Activated T-helper 2 cell treated with anti-CD3 and anti-CD28 coated beads, Interferon-gamma antibody, Interleukin-2, Interleukin-4, amounts not matched to agents 10 μg/mL and 5 μg/mL and 100 μg/mL, durations not matched to agents 14 hours and 24 hours and 36 hours (primary cell): ENCODE results near the gene BLOC1S3. TPM values are rescaled to one million over a fixed set of nuclear protein-coding genes. Genes with fewer than 3 reads are reported as not detected.
A peak's percentile ranks its signal among the peaks of the same experiment; 100 is the strongest.

Source experiments
- DNase-seq: peaks from one replicate; pipeline ENCODE4 v3.0.0; 2021; ENCODE audit warnings: low spot score
- H3K27ac Mint-ChIP-seq: one replicate; pipeline ENCODE4 v1.8.0; 2021; ENCODE audit warnings: mixed read lengths
- H3K27me3 Mint-ChIP-seq: one replicate; pipeline ENCODE4 v1.8.0; 2021; ENCODE audit warnings: low read depth, mixed read lengths
- H3K36me3 Mint-ChIP-seq: one replicate; pipeline ENCODE4 v1.8.0; 2021; ENCODE audit warnings: low read depth, mixed read lengths
- H3K4me1 Mint-ChIP-seq: one replicate; pipeline ENCODE4 v1.8.0; 2021; ENCODE audit warnings: low read depth, mixed read lengths
- H3K4me3 Mint-ChIP-seq: one replicate; pipeline ENCODE4 v1.8.0; 2021; ENCODE audit warnings: low read depth, mild to moderate bottlenecking, moderate library complexity, mixed read lengths
- H3K9me3 Mint-ChIP-seq: one replicate; pipeline ENCODE4 v1.8.0; 2021; ENCODE audit warnings: mixed read lengths
- intact Hi-C: fragments of 100-400 bp; cut with micrococcal nuclease; formaldehyde crosslinking; loops from one replicate; pipeline ENCODE4 v1.15.1; 2023
- total RNA-seq: library from RNA; stranded (reverse); gene quantifications from 2 replicates; pipeline ENCODE4 v1.2.3, GENCODE V29; 2022

The BLOC1S3 gene
- total RNA-seq, 1 donor from 2014 or later: 10.8 TPM

DNA sequence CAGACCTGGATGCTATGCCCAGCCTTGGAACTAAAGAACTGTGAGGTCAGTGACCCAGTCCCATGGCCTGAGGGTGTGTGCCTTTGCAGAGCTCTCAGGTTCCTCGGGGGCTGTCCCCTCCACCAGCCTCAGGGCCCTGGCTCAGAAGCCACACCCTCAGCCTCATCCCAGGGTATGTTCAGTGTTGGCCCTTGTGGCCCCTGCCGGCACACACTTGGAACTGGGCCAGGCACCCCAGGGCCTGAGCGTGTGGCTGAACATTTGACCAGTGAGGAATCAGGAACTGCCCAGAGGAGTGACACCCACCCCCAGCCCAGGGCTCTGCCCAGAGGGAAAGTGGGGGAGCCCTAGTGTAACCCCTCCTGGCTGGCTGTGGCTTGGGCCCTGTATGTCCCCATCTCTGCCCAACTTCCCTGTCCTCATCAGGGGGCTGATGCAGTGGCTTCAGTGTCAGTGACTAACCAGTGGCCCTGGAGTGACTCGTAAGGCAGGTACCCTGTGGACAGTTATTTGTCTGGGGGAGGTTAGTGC lies 27.8 kb upstream of the BLOC1S3 start:
- H3K9me3 Mint-ChIP-seq: no peaks in the 10 kb centered on the region

DNA sequence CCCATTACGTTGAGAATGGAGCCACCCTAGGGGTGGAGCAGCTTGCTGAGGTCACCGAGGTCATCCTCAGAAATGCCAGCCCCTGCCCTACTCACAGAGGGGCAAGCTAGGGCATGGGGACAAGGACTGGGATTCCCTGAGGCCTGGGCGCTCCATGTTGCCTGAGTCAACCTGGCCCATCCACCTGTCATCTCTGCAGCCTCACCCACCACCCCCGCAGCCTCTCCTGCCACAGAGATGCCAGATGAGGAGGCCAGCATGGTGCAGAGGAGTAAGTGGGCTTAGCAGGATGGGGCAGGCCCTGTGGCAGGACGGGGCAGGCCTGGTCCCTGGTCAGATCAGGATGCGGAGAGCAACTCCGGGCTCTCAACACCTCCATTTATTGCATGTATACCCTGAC lies 27.3 kb upstream of the BLOC1S3 start:
- Mint-ChIP-seq H3K27me3 (peaks cover 20% of the 10 kb centered on the region), H3K4me1 (peaks cover 18% of the 10 kb centered on the region), H3K9me3 (no peaks in the 10 kb centered on the region), H3K27ac (no peak overlapping the region), H3K36me3 (peaks cover 3% of the 10 kb centered on the region), H3K4me3 (no peak overlapping the region)
- no peak for DNase-seq
- intact Hi-C loops: no loop called here

More for the DNA sequence above, 27.8 kb upstream of the BLOC1S3 start:
- peaks cover 18% of the 10 kb centered on the region for H3K4me1 Mint-ChIP-seq
- peaks cover 20% of the 10 kb centered on the region for H3K27me3 Mint-ChIP-seq
- H3K27ac Mint-ChIP-seq: no peak overlapping the region
- DNase-seq: no peak
- no peak overlapping the region for H3K4me3 Mint-ChIP-seq
- peaks cover 3% of the 10 kb centered on the region for H3K36me3 Mint-ChIP-seq
- intact Hi-C loops: no loop called here

DNA sequence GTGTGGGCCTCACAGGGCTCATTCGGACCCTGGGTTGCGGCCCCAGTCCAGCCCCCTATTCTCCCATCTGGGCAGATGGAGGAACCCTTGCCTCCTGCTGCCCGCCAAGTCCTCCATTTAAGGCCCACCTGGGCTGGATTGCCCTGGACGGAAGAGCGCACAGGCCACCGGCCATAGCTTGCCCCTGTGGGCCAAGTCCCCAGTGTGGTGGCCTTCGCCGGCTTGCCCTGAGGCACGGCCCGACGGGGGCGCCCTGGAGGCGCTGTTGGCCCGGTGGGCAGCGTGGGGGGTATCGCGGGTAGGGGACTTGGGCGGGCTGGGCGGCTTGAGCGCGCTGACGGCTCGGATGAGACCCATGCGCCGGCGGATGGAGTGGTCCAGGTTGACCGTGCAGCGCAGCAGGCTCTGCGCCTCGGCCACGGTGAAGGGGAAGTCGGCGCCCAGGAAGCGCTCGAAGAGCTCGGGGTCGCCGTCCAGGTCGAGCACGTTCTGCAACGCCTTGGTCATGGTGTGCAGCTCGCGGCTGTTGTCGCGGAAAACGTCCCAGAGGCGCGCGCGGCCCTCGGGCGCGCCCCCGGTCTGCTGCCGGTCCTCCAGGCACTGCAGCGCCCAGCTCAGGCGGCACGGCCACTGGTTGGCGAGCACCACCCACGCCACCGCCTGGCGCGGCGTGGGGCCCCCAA lies 26.6 kb upstream of the BLOC1S3 start:
- Mint-ChIP-seq H3K9me3 (no peaks in the 10 kb centered on the region), H3K4me3 (no peak overlapping the region), H3K27ac (no peak overlapping the region), H3K4me1 (peaks cover 18% of the 10 kb centered on the region), H3K36me3 (peaks cover 3% of the 10 kb centered on the region), H3K27me3 (peaks cover 20% of the 10 kb centered on the region)
- no peak for DNase-seq
- intact Hi-C loops: no loop called here

DNA sequence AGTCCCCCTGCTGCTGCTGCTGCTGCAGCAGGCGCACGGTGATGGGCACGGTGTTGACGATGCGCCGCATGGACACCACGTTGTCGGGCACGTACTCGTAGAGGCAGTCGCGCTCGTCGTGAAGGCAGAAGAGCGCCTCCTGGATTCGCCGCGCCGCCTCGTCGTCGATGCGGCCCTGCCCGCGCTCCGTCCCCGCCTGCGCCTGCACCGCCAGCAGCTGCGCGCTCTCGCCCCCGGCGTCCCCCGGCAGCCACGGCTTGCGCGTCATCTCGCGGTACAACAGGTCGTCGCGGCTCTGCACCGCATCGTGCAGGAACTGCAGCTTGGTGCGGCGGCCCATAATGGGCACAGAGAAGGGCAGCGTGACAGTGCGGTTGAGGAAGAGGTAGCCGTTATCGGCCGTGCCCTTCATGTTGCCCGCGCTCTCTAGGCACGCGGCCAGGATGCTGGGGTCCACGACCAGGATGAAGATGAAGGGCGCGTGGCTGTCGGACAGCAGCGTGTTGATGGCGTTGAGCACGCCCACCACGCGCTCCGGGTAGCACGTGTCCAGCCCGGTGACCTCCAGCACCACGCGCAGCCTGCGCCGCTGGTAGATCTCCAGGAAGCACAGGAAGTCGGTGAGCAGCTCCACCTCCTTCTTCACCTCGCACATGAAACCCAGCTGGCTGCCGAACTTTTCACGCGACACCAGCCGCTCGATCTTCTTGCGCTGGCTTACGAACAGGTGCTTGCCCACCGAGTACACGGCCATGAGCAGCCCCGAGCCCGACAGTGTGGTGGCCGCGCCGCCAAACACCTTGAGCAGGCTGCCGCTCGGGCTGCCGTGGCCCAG lies 25.9 kb upstream of the BLOC1S3 start:
- no peaks in the 10 kb centered on the region for H3K9me3 Mint-ChIP-seq
- peaks cover 20% of the 10 kb centered on the region for H3K27me3 Mint-ChIP-seq
- DNase-seq: peak; percentile 48
- H3K4me1 Mint-ChIP-seq: peaks cover 18% of the 10 kb centered on the region
- H3K27ac Mint-ChIP-seq: no peak overlapping the region
- peak overlapping the region; percentile 42 for H3K4me3 Mint-ChIP-seq
- peaks cover 3% of the 10 kb centered on the region for H3K36me3 Mint-ChIP-seq
- intact Hi-C loops: no loop called here

DNA sequence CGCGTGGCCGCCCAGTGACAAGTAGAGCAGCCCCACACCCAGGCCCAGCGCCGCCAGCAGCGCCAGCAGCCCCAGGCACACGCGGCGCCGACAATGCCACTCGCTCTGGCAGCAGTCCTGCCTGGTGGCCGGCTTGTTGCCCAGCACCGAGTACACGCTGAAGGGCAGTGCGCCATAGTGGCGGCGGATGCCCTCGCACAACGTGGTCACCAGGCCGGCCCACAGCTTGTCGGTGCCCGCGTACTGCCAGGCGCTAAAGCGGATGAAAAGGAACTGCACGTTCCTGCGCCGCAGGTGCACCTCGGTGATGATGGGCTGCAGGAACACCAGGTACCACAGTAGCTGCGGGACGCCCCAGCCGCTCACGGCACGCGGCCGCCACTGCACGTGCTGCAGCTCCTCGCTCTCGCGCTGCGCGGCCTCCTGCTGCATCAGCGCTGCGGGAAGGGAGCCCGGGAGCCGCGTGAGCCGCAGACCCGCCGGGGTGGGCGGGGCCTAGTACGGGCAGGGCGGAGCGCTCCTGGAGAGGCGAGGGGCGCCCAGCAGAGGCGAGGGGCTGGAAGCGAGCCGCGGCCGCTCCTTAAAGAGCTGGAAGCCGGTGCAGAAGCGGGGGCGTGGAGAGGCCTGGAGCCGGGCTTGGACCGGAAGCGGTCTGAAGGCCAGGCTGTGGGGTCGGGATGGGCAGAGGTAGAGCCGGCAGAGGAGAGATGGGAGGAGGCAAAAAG lies 25.1 kb upstream of the BLOC1S3 start:
- Mint-ChIP-seq H3K4me1 (peaks cover 18% of the 10 kb centered on the region), H3K4me3 (peak overlapping the region; percentile 42), H3K9me3 (no peaks in the 10 kb centered on the region), H3K27ac (no peak overlapping the region), H3K36me3 (peaks cover 3% of the 10 kb centered on the region), H3K27me3 (peaks cover 20% of the 10 kb centered on the region)
- intact Hi-C loops: no loop called here
- DNase-seq: peak; percentile 24

DNA sequence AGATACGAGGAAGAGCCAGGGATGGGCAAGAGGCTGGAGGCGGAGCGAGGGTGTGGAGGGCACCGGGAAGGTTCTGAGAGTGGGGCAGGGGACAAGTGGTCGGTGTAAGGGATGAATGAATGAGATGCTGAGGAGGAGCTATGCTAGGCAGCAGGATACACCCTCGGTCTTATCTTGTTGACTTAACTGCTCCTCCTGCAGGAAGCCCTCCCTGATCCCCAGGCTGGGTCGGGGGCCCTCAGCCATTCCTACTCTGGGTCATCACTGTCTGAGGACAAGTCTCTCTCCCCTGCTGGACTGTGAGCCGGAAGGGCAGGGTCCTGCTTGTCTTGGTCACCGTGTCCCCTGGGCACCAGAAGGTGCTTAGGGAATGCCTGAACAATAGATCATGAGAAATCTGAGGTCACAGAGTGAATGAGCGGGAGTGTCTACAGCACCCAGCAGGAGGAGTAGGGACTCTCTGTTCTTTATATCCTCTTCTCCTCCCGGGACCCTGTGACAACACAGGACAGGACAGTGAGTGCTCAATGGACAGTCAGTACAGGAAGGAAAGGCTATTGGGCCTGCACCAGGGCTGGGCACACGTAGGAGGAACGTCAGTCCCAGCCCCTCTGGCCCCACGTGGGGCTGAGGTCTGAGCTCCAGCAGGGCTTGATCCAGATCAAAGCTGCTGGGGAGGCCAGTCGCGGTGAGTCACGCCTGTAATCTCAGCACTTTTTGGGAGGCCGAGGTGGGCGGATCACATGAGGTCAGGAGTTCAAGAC lies 24.3 kb upstream of the BLOC1S3 start:
- Mint-ChIP-seq H3K4me1 (peaks cover 15% of the 10 kb centered on the region), H3K27me3 (peaks cover 20% of the 10 kb centered on the region), H3K27ac (no peak overlapping the region), H3K4me3 (no peak overlapping the region), H3K36me3 (peaks cover 3% of the 10 kb centered on the region), H3K9me3 (no peaks in the 10 kb centered on the region)
- intact Hi-C loops: no loop called here
- DNase-seq: no peak

DNA sequence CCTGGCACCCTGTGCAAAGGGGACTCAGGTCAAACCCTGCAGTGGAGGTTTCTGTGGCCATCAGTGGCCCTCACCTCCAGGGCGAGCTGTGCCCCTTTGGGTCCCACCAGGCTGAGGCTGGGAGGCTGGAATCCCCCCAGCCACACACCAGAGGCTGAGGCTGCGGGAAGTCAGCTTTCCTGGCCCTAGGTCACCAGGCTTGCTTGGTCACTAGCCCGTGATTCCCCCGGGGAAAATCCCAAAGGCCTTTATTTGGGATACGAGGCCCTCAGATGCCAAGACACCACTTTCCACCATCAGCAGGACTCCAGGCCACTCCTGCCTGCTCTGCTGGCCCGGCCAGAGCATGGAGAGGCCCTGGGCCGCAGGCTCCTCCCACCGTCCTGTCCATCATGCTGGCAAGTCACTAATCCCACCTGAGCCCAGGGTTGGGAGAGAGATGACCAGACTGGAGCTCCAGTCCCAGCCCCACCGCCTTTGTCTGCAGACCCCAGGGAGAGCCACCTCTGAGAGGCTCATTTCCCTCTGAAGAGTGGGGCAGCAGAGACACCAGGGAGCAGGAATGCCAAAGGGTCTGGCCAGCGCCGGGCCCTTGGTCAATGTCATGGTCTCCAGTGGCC lies 22.5 kb upstream of the BLOC1S3 start:
- intact Hi-C loops: no loop called here
- H3K27ac Mint-ChIP-seq: no peak overlapping the region
- H3K4me1 Mint-ChIP-seq: peaks cover 12% of the 10 kb centered on the region
- DNase-seq: no peak
- H3K36me3 Mint-ChIP-seq: peaks cover 3% of the 10 kb centered on the region
- H3K4me3 Mint-ChIP-seq: no peak overlapping the region
- no peaks in the 10 kb centered on the region for H3K9me3 Mint-ChIP-seq
- H3K27me3 Mint-ChIP-seq: peaks cover 20% of the 10 kb centered on the region

DNA sequence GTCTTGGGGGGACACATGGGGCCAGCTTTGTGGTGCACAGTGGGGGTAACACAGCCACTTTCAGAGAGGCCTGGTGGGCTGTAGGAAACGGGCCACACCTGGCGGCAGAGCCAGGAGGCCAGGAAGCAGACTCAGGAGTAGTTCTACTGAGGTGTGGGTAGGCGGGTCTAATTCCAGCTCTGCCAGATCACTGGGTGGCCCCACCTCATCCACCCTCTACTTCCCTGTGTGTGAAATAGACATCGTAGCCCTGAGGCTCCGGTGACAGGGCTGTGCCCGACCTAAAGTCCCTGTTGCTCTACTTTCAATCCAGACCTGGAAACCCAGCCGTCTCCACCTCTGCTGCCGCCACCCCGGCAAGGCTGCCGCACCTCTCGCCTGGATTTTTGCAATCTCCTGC lies 21.8 kb upstream of the BLOC1S3 start:
- H3K27ac Mint-ChIP-seq: no peak overlapping the region
- peaks cover 3% of the 10 kb centered on the region for H3K36me3 Mint-ChIP-seq
- DNase-seq: no peak
- H3K9me3 Mint-ChIP-seq: no peaks in the 10 kb centered on the region
- peaks cover 18% of the 10 kb centered on the region for H3K27me3 Mint-ChIP-seq
- H3K4me3 Mint-ChIP-seq: no peak overlapping the region
- H3K4me1 Mint-ChIP-seq: peaks cover 12% of the 10 kb centered on the region
- intact Hi-C loops: no loop called here

DNA sequence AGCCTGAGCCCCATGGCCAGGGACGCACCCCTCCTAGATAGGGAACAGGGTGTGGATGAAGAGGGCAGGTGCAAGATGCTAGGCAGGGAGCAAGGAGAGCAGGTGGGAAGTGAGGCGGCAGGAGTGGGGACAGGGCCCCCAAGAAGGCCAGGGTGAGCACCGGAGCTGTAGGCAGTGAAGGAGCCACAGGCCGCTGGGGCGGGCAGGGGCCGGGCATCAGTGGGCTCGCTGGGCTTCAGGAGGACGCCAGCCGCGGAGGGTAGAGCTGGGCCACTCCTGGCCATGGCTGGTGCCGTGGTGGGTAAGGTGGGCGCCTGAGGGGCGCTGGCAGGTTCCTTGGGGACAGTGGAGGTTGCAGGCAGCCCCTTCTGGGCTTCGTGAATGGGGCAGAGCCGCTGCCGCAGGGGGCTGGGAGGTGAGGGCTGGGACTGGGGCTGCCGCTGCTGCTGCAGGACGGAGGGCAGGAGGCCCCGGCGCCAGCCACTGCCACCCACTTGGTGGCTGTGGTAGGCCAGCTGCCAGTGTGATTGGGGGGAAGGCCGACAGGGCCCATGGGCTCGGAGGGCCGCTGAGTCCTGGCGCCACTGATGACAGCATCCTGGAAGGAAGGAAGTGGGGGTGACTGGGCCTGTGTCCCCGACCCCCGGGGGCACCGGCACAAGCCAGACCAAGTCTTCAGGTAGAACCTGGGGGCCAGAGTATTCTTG lies 19.9 kb upstream of the BLOC1S3 start:
- Mint-ChIP-seq H3K36me3 (no peaks in the 10 kb centered on the region), H3K27me3 (peaks cover 10% of the 10 kb centered on the region)

DNA sequence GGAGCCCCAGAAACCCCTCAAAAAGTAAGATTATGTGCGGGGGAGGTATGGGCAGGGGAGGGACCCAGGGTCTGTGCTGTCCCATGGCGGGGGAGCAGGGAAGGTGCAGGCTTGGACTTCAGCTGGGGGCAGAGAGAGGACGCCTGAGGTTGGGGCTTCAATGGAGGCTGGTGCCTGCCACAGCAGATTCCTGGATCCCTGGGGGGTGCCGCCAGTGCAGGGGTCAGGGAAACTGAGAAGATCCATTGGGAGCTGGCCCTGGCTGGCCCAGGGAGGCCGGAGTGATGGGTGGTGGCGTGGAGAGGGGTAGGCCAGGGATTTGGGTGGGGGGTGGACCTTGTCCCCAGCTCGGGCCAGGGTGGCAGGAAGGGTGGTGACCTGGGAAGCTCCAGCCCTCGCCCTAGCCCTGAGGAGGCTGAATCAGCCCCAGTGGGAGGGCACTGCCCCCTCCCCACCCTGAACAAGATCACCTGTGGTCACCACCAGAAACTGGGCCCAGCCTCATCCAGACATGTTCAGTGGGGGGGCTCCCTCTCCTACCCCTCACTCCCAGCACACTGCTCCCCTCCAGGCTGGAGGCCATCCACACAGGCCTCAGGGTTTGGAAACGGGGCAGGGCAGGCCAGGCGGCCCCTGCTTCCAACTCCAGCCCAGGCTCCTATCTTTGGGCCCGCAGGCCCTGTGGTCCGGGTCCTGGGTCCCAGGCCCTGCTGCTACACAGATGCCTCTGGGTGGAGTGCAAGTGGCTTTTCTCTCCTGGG lies 19.2 kb upstream of the BLOC1S3 start:
- no peak overlapping the region for H3K27ac Mint-ChIP-seq
- H3K4me3 Mint-ChIP-seq: no peak overlapping the region
- H3K9me3 Mint-ChIP-seq: no peaks in the 10 kb centered on the region
- peaks cover 9% of the 10 kb centered on the region for H3K4me1 Mint-ChIP-seq
- intact Hi-C loops: no loop called here
- DNase-seq: no peak
- H3K36me3 Mint-ChIP-seq: no peaks in the 10 kb centered on the region
- H3K27me3 Mint-ChIP-seq: peaks cover 4% of the 10 kb centered on the region

More for the DNA sequence above, 19.9 kb upstream of the BLOC1S3 start:
- Mint-ChIP-seq H3K4me3 (no peak overlapping the region), H3K4me1 (peaks cover 9% of the 10 kb centered on the region), H3K9me3 (no peaks in the 10 kb centered on the region), H3K27ac (no peak overlapping the region)
- intact Hi-C loops: no loop called here
- no peak for DNase-seq

DNA sequence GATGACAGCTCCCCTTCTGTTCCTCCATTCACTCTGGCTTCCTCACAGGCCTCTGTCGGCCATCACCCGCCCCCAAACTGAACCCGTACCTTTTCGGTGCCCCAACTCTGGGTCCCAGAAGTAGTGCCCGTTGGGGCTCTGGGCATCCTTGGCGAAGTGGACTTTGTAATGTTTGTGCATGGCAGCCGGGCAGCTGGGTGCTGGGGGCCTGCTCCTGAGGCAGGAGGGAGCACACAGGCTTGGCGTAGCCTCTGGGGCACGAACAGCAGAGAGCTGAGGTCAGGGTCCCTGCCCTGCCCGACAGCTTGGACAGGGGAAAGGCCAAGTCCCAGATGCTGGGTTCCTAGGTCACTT lies 18.6 kb upstream of the BLOC1S3 start:
- intact Hi-C loops: no loop called here
- no peak overlapping the region for H3K27ac Mint-ChIP-seq
- no peaks in the 10 kb centered on the region for H3K9me3 Mint-ChIP-seq
- no peak for DNase-seq
- H3K27me3 Mint-ChIP-seq: peaks cover 2% of the 10 kb centered on the region
- peaks cover 8% of the 10 kb centered on the region for H3K4me1 Mint-ChIP-seq
- no peak overlapping the region for H3K4me3 Mint-ChIP-seq
- no peaks in the 10 kb centered on the region for H3K36me3 Mint-ChIP-seq
